ENCODE results near the gene GON4L.

GRCh38 chr1:155873860-155874259 lies 16.8 kb upstream of the GON4L start:
- TF ChIP-seq, protein P1, sequence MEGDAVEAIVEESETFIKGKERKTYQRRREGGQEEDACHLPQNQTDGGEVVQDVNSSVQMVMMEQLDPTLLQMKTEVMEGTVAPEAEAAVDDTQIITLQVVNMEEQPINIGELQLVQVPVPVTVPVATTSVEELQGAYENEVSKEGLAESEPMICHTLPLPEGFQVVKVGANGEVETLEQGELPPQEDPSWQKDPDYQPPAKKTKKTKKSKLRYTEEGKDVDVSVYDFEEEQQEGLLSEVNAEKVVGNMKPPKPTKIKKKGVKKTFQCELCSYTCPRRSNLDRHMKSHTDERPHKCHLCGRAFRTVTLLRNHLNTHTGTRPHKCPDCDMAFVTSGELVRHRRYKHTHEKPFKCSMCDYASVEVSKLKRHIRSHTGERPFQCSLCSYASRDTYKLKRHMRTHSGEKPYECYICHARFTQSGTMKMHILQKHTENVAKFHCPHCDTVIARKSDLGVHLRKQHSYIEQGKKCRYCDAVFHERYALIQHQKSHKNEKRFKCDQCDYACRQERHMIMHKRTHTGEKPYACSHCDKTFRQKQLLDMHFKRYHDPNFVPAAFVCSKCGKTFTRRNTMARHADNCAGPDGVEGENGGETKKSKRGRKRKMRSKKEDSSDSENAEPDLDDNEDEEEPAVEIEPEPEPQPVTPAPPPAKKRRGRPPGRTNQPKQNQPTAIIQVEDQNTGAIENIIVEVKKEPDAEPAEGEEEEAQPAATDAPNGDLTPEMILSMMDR (IDR thresholded peaks at IDR 0.05; ENCODE audit: low read depth, low read length, poor library complexity, severe bottlenecking) = no peak
- TF ChIP-seq EZH2phosphoT487 (IDR thresholded peaks at IDR 0.05; ENCODE audit: borderline replicate concordance, low read length) = no peak
